Endothelial cell of umbilical vein (primary cell): ENCODE results near the gene FBLN2. TPM values are rescaled to one million over a fixed set of nuclear protein-coding genes. Genes with fewer than 3 reads are reported as not detected.

ENCODE experiments used
- BruUV-seq: library from RNA; stranded (reverse); fragments of 400-500 nt; replicated peaks from 2 replicates; lab custom pipeline; 2021; lab: Mats Ljungman, UMichigan
- CTCF ChIA-PET: fragments of 300-600, 350-600 bp; sonication (Branson Sonifier 250); formaldehyde crosslinking; loops from one replicate; lab custom pipeline; 2021; ENCODE audit warnings: antibody characterized with exemption, inconsistent platforms; lab: Charles Lee
- POLR2A ChIA-PET: fragments of 300-600, 350-600 bp; sonication (Branson Sonifier 250); formaldehyde crosslinking; loops from one replicate; lab custom pipeline; 2021; ENCODE audit warnings: antibody characterized with exemption, inconsistent platforms; lab: Charles Lee
- DNase-seq: peaks from one replicate; pipeline ENCODE4 v3.0.0-alpha.2; 2011; ENCODE audit warnings: low read depth, low spot score
- FAIRE-seq: peaks from 2 replicates; lab custom pipeline; 2011; peaks lifted over from hg19 to GRCh38; lab: Jason Lieb, UNC
- H2AFZ ChIP-seq: 2 replicates; pipeline ENCODE4 v1.6.0; 2012; ENCODE audit warnings: low read depth, low read length, control low read depth, inconsistent platforms
- H3K27ac ChIP-seq: 2 replicates; pipeline ENCODE4 v1.5.1; 2011; ENCODE audit warnings: low read depth, mild to moderate bottlenecking, control low read depth, low read length, moderate library complexity; ENCODE audit not compliant: insufficient read depth
- H3K27me3 ChIP-seq, 2 experiments: 2 replicates each; pipeline versions ENCODE4 v1.6.0 to v1.6.1; 2011; ENCODE audit warnings: low read length in 2 of 2, mixed read lengths in 1 of 2; ENCODE audit not compliant: control insufficient read depth in 2 of 2, insufficient read depth in 2 of 2
- H3K36me3 ChIP-seq, 2 experiments: 2 replicates in 1 of 2; 3 replicates in 1 of 2; pipeline ENCODE4 v1.5.1; 2011; ENCODE audit warnings: low read length in 2 of 2, mild to moderate bottlenecking in 1 of 2, moderate library complexity in 1 of 2; ENCODE audit not compliant: control insufficient read depth in 2 of 2, insufficient read depth in 2 of 2; ENCODE audit errors: extremely low read depth in 1 of 2
- H3K4me1 ChIP-seq: 3 replicates; pipeline ENCODE4 v1.5.1; 2011; ENCODE audit warnings: mild to moderate bottlenecking, low read length; ENCODE audit not compliant: control insufficient read depth, insufficient read depth; ENCODE audit errors: extremely low read depth
- H3K4me2 ChIP-seq: 2 replicates; pipeline ENCODE4 v1.6.1; 2011; ENCODE audit warnings: low read length, control low read depth, mixed read lengths; ENCODE audit not compliant: insufficient read depth
- H3K4me3 ChIP-seq, 3 experiments: fragments of 200-600 bp in 1 of 3; sonication (generic), shearing (Covaris generic) in 1 of 3; replicated peaks in 1 of 3; 2 replicates each; pipeline ENCODE4 v1.5.1; 2011 to 2016; ENCODE audit warnings: control low read depth in 3 of 3, low read length in 3 of 3, mild to moderate bottlenecking in 2 of 3, inconsistent platforms in 1 of 3, low read depth in 1 of 3, moderate library complexity in 1 of 3; ENCODE audit not compliant: insufficient read depth in 1 of 3
- H3K79me2 ChIP-seq: 2 replicates; pipeline ENCODE4 v1.6.0; 2012; ENCODE audit warnings: low read length, inconsistent platforms; ENCODE audit not compliant: control insufficient read depth, insufficient read depth
- H3K9ac ChIP-seq: replicated peaks from 2 replicates; pipeline ENCODE3; 2011; ENCODE audit warnings: low read length, control low read depth; ENCODE audit not compliant: insufficient read depth; ENCODE audit errors: extremely low read depth
- H3K9me1 ChIP-seq: replicated peaks from 3 replicates; pipeline ENCODE4 v1.6.0; 2011; ENCODE audit warnings: mild to moderate bottlenecking, low read length; ENCODE audit not compliant: control insufficient read depth, insufficient read depth; ENCODE audit errors: extremely low read depth
- H3K9me3 ChIP-seq: replicated peaks from 2 replicates; pipeline ENCODE4 v1.5.1; 2012; ENCODE audit warnings: low read length, inconsistent platforms; ENCODE audit not compliant: control insufficient read depth, insufficient read depth
- H4K20me1 ChIP-seq: replicated peaks from 2 replicates; pipeline ENCODE3; 2011; ENCODE audit warnings: mild to moderate bottlenecking, low read length; ENCODE audit not compliant: control insufficient read depth, insufficient read depth; ENCODE audit errors: extremely low read depth
- CTCF ChIP-seq, 2 donors: IDR thresholded peaks; 1 replicate in 1 of 2; 2 replicates in 1 of 2; pipeline ENCODE4 v1.5.1; 2011; ENCODE audit warnings: low read length in 2 of 2, mild to moderate bottlenecking in 2 of 2, moderate library complexity in 2 of 2, control low read depth in 1 of 2, inconsistent platforms in 1 of 2, low read depth in 1 of 2; ENCODE audit not compliant: insufficient read depth in 1 of 2; ENCODE audit errors: extremely low read depth in 1 of 2
- EZH2 ChIP-seq: IDR thresholded peaks from 2 replicates; pipeline ENCODE4 v1.6.1; 2012; ENCODE audit warnings: borderline replicate concordance, low read depth, mild to moderate bottlenecking, moderate library complexity, low read length, inconsistent platforms; ENCODE audit not compliant: severe bottlenecking
- FOS ChIP-seq: IDR thresholded peaks from 2 replicates; pipeline ENCODE4 v1.6.1; 2011; ENCODE audit warnings: mild to moderate bottlenecking, low read length, moderate library complexity, borderline replicate concordance; ENCODE audit not compliant: insufficient read depth
- GATA2 ChIP-seq: IDR thresholded peaks from 2 replicates; pipeline ENCODE4 v1.7.0; 2011; ENCODE audit warnings: low read depth, mild to moderate bottlenecking, moderate library complexity, mixed read lengths, low read length; ENCODE audit not compliant: insufficient read length, insufficient read depth
- JUN ChIP-seq: IDR thresholded peaks from 2 replicates; pipeline ENCODE4 v1.6.1; 2011; ENCODE audit warnings: borderline replicate concordance, low read depth; ENCODE audit not compliant: insufficient read length, insufficient read depth
- MAX ChIP-seq: IDR thresholded peaks from 2 replicates; pipeline ENCODE4 v1.6.1; 2011; ENCODE audit not compliant: insufficient read depth, insufficient read length
- MYC ChIP-seq: IDR thresholded peaks from one replicate; pipeline ENCODE4 v1.6.1; 2011; ENCODE audit warnings: mild to moderate bottlenecking, low read depth, low read length
- POLR2A ChIP-seq: IDR thresholded peaks from 2 replicates; pipeline ENCODE4 v1.6.1; 2012; ENCODE audit warnings: low read depth, mild to moderate bottlenecking, control low read depth, low read length
- POLR2AphosphoS5 ChIP-seq: IDR thresholded peaks from 2 replicates; pipeline ENCODE4 v1.6.1; 2012; ENCODE audit warnings: low read depth, mild to moderate bottlenecking, control low read depth, low read length, moderate library complexity; ENCODE audit not compliant: insufficient read depth
- dilution Hi-C: fragments of 300-500 bp; cut with MboI; formaldehyde crosslinking; loops from one replicate; pipeline ENCODE4 v1.15.0; 2019; ENCODE audit warnings: low sequenced_read_pairs; ENCODE audit not compliant: extremely low pct_ligation_motif_present
- intact Hi-C: fragments of 100-400 bp; cut with micrococcal nuclease; formaldehyde crosslinking; loops from one replicate; pipeline ENCODE4 v1.10.0; 2022
- polyA plus RNA-seq, 4 experiments: library from polyadenylated mRNA; depleted of rRNA in 3 of 4; stranded (reverse) in 3 of 4; unstranded in 1 of 4; fragments of >200 nt; gene quantifications; 2 replicates each; pipeline versions ENCODE4 v1.2.1 to v1.2.3, GENCODE V29; 2011 to 2012; ENCODE audit warnings: missing spikeins in 1 of 4
- total RNA-seq: library from RNA; stranded (reverse); gene quantifications from 2 replicates; pipeline ENCODE4 v1.2.3, GENCODE V29; 2021

Gene FBLN2
- total and polyA plus RNA-seq, 2 donors (not counting 3 experiments of a cell fraction or from before 2014, with no cell fraction given): 1.4 to 1.9 TPM

GRCh38 chr3:13550791-13551360 lies 2.0 kb downstream of the FBLN2 start:
- ChIA-PET CTCF (interaction anchor here (0.7 to 3.3 kb wide), 8 partner anchors 9 to 107 kb away, joined by 3 to 23 read pairs (median 4); no protein-coding TSS in a partner anchor), POLR2A (interaction anchor here (0.7 kb wide), 1 partner anchor 360 kb away, joined by 3 read pairs; no protein-coding TSS in a partner anchor)
- Histone ChIP-seq H3K4me3 (no peak overlapping the region), H3K79me2 (no peaks in the 10 kb centered on the region), H3K9ac (no peak overlapping the region), H3K27ac (no peak overlapping the region), H3K9me3 (no peaks in the 10 kb centered on the region), H3K27me3 (peaks cover 6 to 11% of the 10 kb centered on the region in 2 experiments), H3K36me3 (no peaks in the 10 kb centered on the region), H2AFZ (no peak overlapping the region), H3K4me1 (peaks cover 5% of the 10 kb centered on the region), H4K20me1 (no peaks in the 10 kb centered on the region), H3K9me1 (no peaks in the 10 kb centered on the region), H3K4me2 (no peak overlapping the region)
- intact Hi-C loops (no loop called here), dilution Hi-C loops (no loop called here)
- no TSS peak for BruUV-seq
- DNase-seq: peak; percentile 70
- FAIRE-seq: no peak
- TF ChIP-seq FOS (no peak), JUN (no peak), POLR2A (no peak), CTCF (IDR thresholded peaks at IDR 0.05; ENCODE audit: extremely low read depth in 1 of 2, insufficient read depth in 1 of 2, low read depth in 1 of 2, low read length in 2 of 2) (no peak), POLR2AphosphoS5 (no peak), GATA2 (no peak), MYC (no peak), EZH2 (no peak), MAX (no peak)
